Measurements from ENCODE around the gene ABCD4.

DNA sequence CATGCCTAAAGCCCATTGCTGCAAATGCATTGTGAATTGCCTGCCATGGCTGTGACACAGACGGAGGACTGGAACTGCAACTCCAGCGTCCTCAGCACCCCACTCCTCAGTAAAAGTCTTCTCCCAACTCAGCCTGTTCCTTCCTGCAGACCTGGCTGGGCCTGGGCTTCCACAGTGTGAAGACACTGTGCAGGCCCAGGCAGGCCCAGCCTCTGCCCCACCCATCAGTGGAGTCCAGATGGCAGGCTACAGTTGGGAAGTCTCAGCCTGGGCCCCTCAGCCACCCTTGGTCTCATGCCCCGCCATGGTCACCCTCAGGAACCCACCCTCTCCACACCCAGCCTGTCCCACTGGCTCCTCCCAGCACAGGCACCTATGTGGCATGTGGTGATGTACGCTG is 41.4 kb downstream of the ABCD4 start:
- TF ChIP-seq YY1 (IDR thresholded peaks at IDR 0.05; ENCODE audit: insufficient read depth, insufficient read length) (no peak), SUZ12 (IDR thresholded peaks at IDR 0.05; ENCODE audit: extremely low read depth, insufficient read depth, insufficient read length) (no peak), ZNF274 (IDR thresholded peaks at IDR 0.05; ENCODE audit: low read depth, low read length) (no peak)

Data from NT2/D1 (cell line).